GM12878 (cell line): ENCODE measurements around the gene NAV2. TPM values are rescaled to one million over a fixed set of nuclear protein-coding genes. Genes with fewer than 3 reads are reported as not detected.

Experiments
- ATAC-seq: fragments of 200-7000 bp; cut with Tn5 transposase; 3 replicates; pipeline ENCODE4 v1.9.1; 2020; ENCODE audit warnings: mild to moderate bottlenecking, moderate library complexity
- BruUV-seq: library from RNA; stranded (reverse); fragments of 400-500 nt; replicated peaks from 2 replicates; lab custom pipeline; 2021; lab: Mats Ljungman, UMichigan
- CTCF ChIA-PET: fragments of 300-600 bp; sonication (Branson Sonifier 250); formaldehyde crosslinking; extraction: SDS; loops from one replicate; lab custom pipeline; 2021; ENCODE audit warnings: inconsistent platforms; lab: Yijun Ruan, JAX
- POLR2A ChIA-PET: fragments of 350-600 bp; formaldehyde crosslinking; extraction: SDS; loops from one replicate; lab custom pipeline; 2021; ENCODE audit warnings: inconsistent platforms; lab: Charles Lee
- RAD21 ChIA-PET: fragments of 300-600 bp; sonication (Branson Sonifier 250); formaldehyde crosslinking; loops from one replicate; lab custom pipeline; 2023; ENCODE audit warnings: antibody characterized with exemption; ENCODE audit not compliant: unreplicated experiment; lab: Charles Lee
- SMC1A ChIA-PET: fragments of 300-600 bp; sonication (Branson Sonifier 250); formaldehyde crosslinking; loops from one replicate; lab custom pipeline; 2023; ENCODE audit not compliant: unreplicated experiment, uncharacterized antibody; lab: Charles Lee
- DNase-seq: peaks from one replicate; pipeline ENCODE4 v3.0.0-alpha.2; 2011; ENCODE audit warnings: low read depth, low spot score
- FAIRE-seq: peaks from 3 replicates; lab custom pipeline; 2011; peaks lifted over from hg19 to GRCh38; lab: Jason Lieb, UNC
- H2AFZ ChIP-seq: 2 replicates; pipeline ENCODE4 v1.6.0; 2011; ENCODE audit warnings: low read depth, low read length, control low read depth; ENCODE audit not compliant: control insufficient read depth
- H3K27ac ChIP-seq: 2 replicates; pipeline ENCODE4 v1.5.1; 2011; ENCODE audit warnings: control low read depth; ENCODE audit not compliant: control insufficient read depth, insufficient read depth
- H3K27me3 ChIP-seq, 2 experiments: replicated peaks in 1 of 2; 2 replicates each; pipeline versions ENCODE4 v1.6.0 to v1.6.1; 2011; ENCODE audit warnings: low read length in 1 of 2; ENCODE audit not compliant: control insufficient read depth in 2 of 2, insufficient read depth in 2 of 2
- H3K36me3 ChIP-seq, 2 experiments: 2 replicates each; pipeline ENCODE4 v1.5.1; 2011; ENCODE audit warnings: low read length in 1 of 2; ENCODE audit not compliant: control insufficient read depth in 2 of 2, insufficient read depth in 2 of 2
- H3K4me1 ChIP-seq: 2 replicates; pipeline ENCODE4 v1.6.1; 2011; ENCODE audit warnings: mild to moderate bottlenecking, low read length, moderate library complexity, mixed read lengths; ENCODE audit not compliant: control insufficient read depth, insufficient read depth
- H3K4me2 ChIP-seq: 2 replicates; pipeline ENCODE4 v1.6.0; 2011; ENCODE audit warnings: control low read depth; ENCODE audit not compliant: control insufficient read depth, insufficient read depth
- H3K4me3 ChIP-seq: fragments of 200-600 bp; sonication (generic); 2 replicates; pipeline ENCODE4 v1.5.1; 2016
- H3K79me2 ChIP-seq: 2 replicates; pipeline ENCODE4 v1.6.0; 2011; ENCODE audit warnings: low read length; ENCODE audit not compliant: control insufficient read depth, insufficient read depth
- H3K9ac ChIP-seq: 2 replicates; pipeline ENCODE4 v1.8.0; 2011; ENCODE audit warnings: low read length, control low read depth, mixed read lengths; ENCODE audit not compliant: control insufficient read depth, insufficient read depth
- H3K9me3 ChIP-seq: replicated peaks from 3 replicates; pipeline ENCODE4 v1.5.1; 2011; ENCODE audit warnings: mild to moderate bottlenecking, low read length; ENCODE audit not compliant: control insufficient read depth, insufficient read depth
- H4K20me1 ChIP-seq: 2 replicates; pipeline ENCODE4 v1.6.0; 2011; ENCODE audit not compliant: control insufficient read depth, insufficient read depth
- BMI1 ChIP-seq: fragments of 450-650 bp; IDR thresholded peaks from 2 replicates; pipeline ENCODE4 v1.6.1; 2016; ENCODE audit warnings: mild to moderate bottlenecking, moderate library complexity, borderline replicate concordance
- CHD1 ChIP-seq: IDR thresholded peaks from 2 replicates; pipeline ENCODE4 v1.6.1; 2012; ENCODE audit warnings: low read depth, low read length, improper control_type of control experiment
- DPF2 ChIP-seq: fragments of 450-650 bp; IDR thresholded peaks from 2 replicates; pipeline ENCODE4 v1.6.1; 2017; ENCODE audit warnings: mild to moderate bottlenecking
- EGR1 ChIP-seq, 2 experiments: IDR thresholded peaks; 1 replicate in 1 of 2; 2 replicates in 1 of 2; pipeline ENCODE4 v1.6.1; 2011 to 2012; ENCODE audit warnings: low read depth in 2 of 2, low read length in 2 of 2, borderline replicate concordance in 1 of 2, mild to moderate bottlenecking in 1 of 2, moderate library complexity in 1 of 2
- NFIC ChIP-seq: IDR thresholded peaks from 2 replicates; pipeline ENCODE4 v1.6.1; 2012; ENCODE audit warnings: low read depth, mild to moderate bottlenecking, inconsistent platforms, low read length, moderate library complexity
- TARDBP ChIP-seq: IDR thresholded peaks from 2 replicates; pipeline ENCODE4 v1.6.1; 2016; ENCODE audit warnings: borderline replicate concordance
- ZBTB40 ChIP-seq: fragments of 450-650 bp; IDR thresholded peaks from 2 replicates; pipeline ENCODE4 v1.6.1; 2016; ENCODE audit warnings: mild to moderate bottlenecking, moderate library complexity, borderline replicate concordance
- ZNF24 ChIP-seq: fragments of 450-650 bp; IDR thresholded peaks from 2 replicates; pipeline ENCODE4 v1.6.1; 2017; ENCODE audit warnings: antibody characterized with exemption, mild to moderate bottlenecking
- ZNF274 ChIP-seq: IDR thresholded peaks from one replicate; pipeline ENCODE4 v1.8.0; 2011; ENCODE audit not compliant: insufficient read length, insufficient read depth
- WGBS: methylation state at CpG from one replicate; pipeline ENCODE4 v1.1.6; 2016; ENCODE audit warnings: low lambda C conversion rate; ENCODE audit not compliant: insufficient replicate concordance, insufficient coverage; ENCODE audit errors: missing lambda C conversion rate; 5-methylcytosine and 5-hydroxymethylcytosine counted together
- in situ Hi-C: fragments of 300-500 bp; cut with MboI; formaldehyde crosslinking; loops from 9 replicates; pipeline ENCODE4 v1.14.3; 2018; ENCODE audit warnings: mixed read lengths
- intact Hi-C: fragments of 100-400 bp; cut with micrococcal nuclease; formaldehyde crosslinking; loops from one replicate; pipeline ENCODE4 v1.14.2; 2022; ENCODE audit not compliant: unreplicated experiment
- polyA plus RNA-seq, 11 experiments: library from polyadenylated mRNA; depleted of rRNA in 4 of 11; unstranded in 6 of 11; stranded (reverse) in 5 of 11; fragments of >200 nt; fragmentation: Nextera tagmentation in 4 of 11; fragmentation: Illumina TruSeq in 1 of 11; extraction: Ambion mirVana in 4 of 11; extraction: Trizol in 1 of 11; gene quantifications; 1 replicate in 1 of 11; 2 replicates in 10 of 11; pipeline versions ENCODE4 v1.2.1 to v1.2.3, GENCODE V29; 2011 to 2016; ENCODE audit warnings: inconsistent platforms in 2 of 11, missing spikeins in 2 of 11, low read depth in 1 of 11
- total RNA-seq, 4 experiments: library from RNA; depleted of rRNA in 3 of 4; stranded (reverse); fragments of >200 nt in 3 of 4; fragmentation: Illumina TruSeq in 1 of 4; extraction: Trizol in 1 of 4; gene quantifications; 2 replicates each; pipeline versions ENCODE4 v1.2.1 to v1.2.3, GENCODE V29; 2013 to 2021
- TF ChIP-seq, protein P1 (sequence below): fragments of 450-650 bp; IDR thresholded peaks from 2 replicates; pipeline ENCODE4 v1.6.1; 2017; ENCODE audit warnings: mild to moderate bottlenecking, moderate library complexity

Gene NAV2
- total and polyA plus RNA-seq, 10 of the 15 experiments (the other 5 are each of a cell fraction or from before 2014, with no cell fraction given) = 0.35 to 6.1 (median 1.1) TPM

GRCh38 chr11:19940831-19941230, 228.2 kb downstream of the NAV2 start:
- H3K4me3 ChIP-seq = no peak overlapping the region
- H3K27me3 ChIP-seq = no peaks in the 10 kb centered on the region
- no peak overlapping the region for H3K4me2 ChIP-seq
- no peaks in the 10 kb centered on the region for H4K20me1 ChIP-seq
- in situ Hi-C loops (loop anchor here (10.0 kb wide), 1 partner anchor 414 kb away; no protein-coding TSS in a partner anchor), intact Hi-C loops (no loop called here)
- TF ChIP-seq ZNF274 = no peak
- TF ChIP-seq CHD1 = no peak
- no peak for TF ChIP-seq BMI1
- TF ChIP-seq, protein P1, sequence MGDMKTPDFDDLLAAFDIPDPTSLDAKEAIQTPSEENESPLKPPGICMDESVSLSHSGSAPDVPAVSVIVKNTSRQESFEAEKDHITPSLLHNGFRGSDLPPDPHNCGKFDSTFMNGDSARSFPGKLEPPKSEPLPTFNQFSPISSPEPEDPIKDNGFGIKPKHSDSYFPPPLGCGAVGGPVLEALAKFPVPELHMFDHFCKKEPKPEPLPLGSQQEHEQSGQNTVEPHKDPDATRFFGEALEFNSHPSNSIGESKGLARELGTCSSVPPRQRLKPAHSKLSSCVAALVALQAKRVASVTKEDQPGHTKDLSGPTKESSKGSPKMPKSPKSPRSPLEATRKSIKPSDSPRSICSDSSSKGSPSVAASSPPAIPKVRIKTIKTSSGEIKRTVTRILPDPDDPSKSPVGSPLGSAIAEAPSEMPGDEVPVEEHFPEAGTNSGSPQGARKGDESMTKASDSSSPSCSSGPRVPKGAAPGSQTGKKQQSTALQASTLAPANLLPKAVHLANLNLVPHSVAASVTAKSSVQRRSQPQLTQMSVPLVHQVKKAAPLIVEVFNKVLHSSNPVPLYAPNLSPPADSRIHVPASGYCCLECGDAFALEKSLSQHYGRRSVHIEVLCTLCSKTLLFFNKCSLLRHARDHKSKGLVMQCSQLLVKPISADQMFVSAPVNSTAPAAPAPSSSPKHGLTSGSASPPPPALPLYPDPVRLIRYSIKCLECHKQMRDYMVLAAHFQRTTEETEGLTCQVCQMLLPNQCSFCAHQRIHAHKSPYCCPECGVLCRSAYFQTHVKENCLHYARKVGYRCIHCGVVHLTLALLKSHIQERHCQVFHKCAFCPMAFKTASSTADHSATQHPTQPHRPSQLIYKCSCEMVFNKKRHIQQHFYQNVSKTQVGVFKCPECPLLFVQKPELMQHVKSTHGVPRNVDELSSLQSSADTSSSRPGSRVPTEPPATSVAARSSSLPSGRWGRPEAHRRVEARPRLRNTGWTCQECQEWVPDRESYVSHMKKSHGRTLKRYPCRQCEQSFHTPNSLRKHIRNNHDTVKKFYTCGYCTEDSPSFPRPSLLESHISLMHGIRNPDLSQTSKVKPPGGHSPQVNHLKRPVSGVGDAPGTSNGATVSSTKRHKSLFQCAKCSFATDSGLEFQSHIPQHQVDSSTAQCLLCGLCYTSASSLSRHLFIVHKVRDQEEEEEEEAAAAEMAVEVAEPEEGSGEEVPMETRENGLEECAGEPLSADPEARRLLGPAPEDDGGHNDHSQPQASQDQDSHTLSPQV = no peak
- no peak for TF ChIP-seq ZNF24
- TF ChIP-seq TARDBP = no peak
- TF ChIP-seq DPF2 = no peak
- TF ChIP-seq NFIC = no peak
- no peak for TF ChIP-seq EGR1 (IDR thresholded peaks at IDR 0.05; ENCODE audit: borderline replicate concordance in 1 of 2, low read depth in 2 of 2, low read length in 2 of 2)
- TF ChIP-seq ZBTB40 = no peak
- no peaks in the 10 kb centered on the region for H3K36me3 ChIP-seq
- H3K4me1 ChIP-seq = peaks cover 4% of the 10 kb centered on the region; the same call in 1 of the 2 replicates
- H3K9me3 ChIP-seq = no peaks in the 10 kb centered on the region
- 44% methylated on average over 6 of the region's 6 CpGs for WGBS
- BruUV-seq = no TSS peak
- ChIA-PET POLR2A (no interaction called here), CTCF (interaction anchor here (1.0 to 2.9 kb wide), 4 partner anchors 11 to 192 kb away, joined by 3 to 34 read pairs (median 6); no protein-coding TSS in a partner anchor), SMC1A (interaction anchor here (1.6 to 2.9 kb wide), 3 partner anchors 11 to 83 kb away, joined by 3 to 18 read pairs (median 6); no protein-coding TSS in a partner anchor), RAD21 (interaction anchor here (0.9 kb wide), 1 partner anchor 34 kb away, joined by 3 read pairs; no protein-coding TSS in a partner anchor)
- FAIRE-seq (no peak), ATAC-seq (no peak), DNase-seq (no peak)
- no peak overlapping the region for H3K27ac ChIP-seq
- H2AFZ ChIP-seq = no peak overlapping the region
- no peak overlapping the region for H3K9ac ChIP-seq
- no peaks in the 10 kb centered on the region for H3K79me2 ChIP-seq
